ENCODE data around the gene ARL3.

GRCh38 chr10:102675011-102675665 is 39.1 kb downstream of the ARL3 start:
- TF ChIP-seq CTCF (conservative IDR thresholded peaks at IDR 0.05 in 1 of 2, IDR thresholded peaks at IDR 0.05 in 1 of 2; ENCODE audit: extremely low read depth in 1 of 2, insufficient read depth in 1 of 2, low read depth in 1 of 2, low read length in 2 of 2) (no peak), EZH2 (IDR thresholded peaks at IDR 0.05; ENCODE audit: borderline replicate concordance, low read length) (no peak)

Measured in mammary epithelial cell (primary cell).